ENCODE data around the gene FEN1. TPM values are rescaled to one million over a fixed set of nuclear protein-coding genes. Genes with fewer than 3 reads are reported as not detected.
A peak's percentile ranks its signal among the peaks of the same experiment; 100 is the strongest.

Gene FEN1
- total and polyA plus RNA-seq, 2 experiments from 2014 or later: 13.5 to 39.2 TPM

DNA sequence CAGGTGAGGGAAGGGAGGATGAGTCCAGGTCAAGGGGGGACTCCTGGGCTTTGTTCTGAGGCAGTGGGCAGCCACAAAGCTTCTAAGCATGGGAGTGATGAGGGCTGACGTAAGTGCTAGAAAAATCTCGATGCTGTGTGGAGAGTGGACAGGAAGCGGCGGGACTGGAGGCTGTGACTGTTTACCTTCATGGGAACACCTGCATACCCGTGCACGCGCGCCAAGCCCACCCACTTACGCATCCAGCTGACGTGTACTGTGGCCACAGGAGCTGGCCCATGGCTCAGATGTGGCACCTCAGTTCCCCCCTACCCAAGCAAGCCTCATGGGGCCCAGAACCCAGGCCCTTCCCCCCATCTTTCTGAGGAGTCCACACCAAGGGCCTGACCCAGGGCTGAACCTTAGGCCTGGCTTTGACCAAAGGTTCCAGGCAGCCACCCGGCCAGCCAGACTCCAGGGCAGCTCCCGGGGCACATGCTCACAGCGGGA is 26.3 kb upstream of the FEN1 start:
- no peak overlapping the region for H3K4me3 ChIP-seq
- peaks cover 45% of the 10 kb centered on the region for H3K4me1 ChIP-seq (ENCODE audit: low read depth)
- H3K36me3 ChIP-seq: no peaks in the 10 kb centered on the region
- TF ChIP-seq, protein P1, sequence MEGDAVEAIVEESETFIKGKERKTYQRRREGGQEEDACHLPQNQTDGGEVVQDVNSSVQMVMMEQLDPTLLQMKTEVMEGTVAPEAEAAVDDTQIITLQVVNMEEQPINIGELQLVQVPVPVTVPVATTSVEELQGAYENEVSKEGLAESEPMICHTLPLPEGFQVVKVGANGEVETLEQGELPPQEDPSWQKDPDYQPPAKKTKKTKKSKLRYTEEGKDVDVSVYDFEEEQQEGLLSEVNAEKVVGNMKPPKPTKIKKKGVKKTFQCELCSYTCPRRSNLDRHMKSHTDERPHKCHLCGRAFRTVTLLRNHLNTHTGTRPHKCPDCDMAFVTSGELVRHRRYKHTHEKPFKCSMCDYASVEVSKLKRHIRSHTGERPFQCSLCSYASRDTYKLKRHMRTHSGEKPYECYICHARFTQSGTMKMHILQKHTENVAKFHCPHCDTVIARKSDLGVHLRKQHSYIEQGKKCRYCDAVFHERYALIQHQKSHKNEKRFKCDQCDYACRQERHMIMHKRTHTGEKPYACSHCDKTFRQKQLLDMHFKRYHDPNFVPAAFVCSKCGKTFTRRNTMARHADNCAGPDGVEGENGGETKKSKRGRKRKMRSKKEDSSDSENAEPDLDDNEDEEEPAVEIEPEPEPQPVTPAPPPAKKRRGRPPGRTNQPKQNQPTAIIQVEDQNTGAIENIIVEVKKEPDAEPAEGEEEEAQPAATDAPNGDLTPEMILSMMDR (IDR thresholded peaks at IDR 0.05; ENCODE audit: low read depth, low read length): no peak
- DNase-seq (ENCODE audit: low read depth in 1 of 2, low spot score in 1 of 2): no peak
- H3K9me3 ChIP-seq (ENCODE audit: low read depth): no peaks in the 10 kb centered on the region
- H3K27ac ChIP-seq: peak overlapping the region; percentile 52
- no peaks in the 10 kb centered on the region for H3K27me3 ChIP-seq

DNA sequence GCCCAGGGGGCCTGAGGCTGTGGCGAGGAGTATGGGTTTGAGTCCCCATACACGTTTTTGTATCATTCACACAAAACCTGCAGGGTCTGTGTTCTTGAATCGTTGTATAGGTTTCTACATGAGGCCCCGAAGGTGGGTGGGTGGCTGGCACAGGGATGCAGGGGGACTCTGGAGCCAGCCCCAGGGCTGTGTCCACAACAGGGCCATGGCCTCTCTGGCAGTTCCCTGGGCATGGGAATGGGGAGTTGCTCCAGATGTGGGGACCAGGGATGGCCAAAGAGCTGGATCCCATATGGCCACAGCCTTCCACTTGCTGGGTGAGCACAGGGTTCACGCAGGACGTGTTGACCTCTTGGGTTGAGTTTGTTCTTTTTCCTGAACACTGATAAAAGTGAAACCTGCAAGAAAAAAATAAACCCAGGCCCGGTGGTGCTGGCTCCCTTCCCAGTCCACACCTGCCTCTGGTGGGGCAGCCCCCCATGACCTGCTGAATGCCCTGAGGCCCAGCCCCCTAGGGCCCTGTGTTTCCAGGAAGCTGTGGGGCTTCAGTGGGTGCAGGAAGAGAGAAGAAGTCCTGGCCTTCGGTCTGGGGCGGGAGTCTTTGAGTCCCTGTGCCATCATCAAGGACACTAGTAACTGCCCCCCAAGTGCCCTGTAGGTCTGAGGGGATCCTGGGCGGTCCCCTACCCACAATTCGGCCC is 24.2 kb upstream of the FEN1 start:
- TF ChIP-seq, protein P1 (IDR thresholded peaks at IDR 0.05; ENCODE audit: low read depth, low read length): no peak
- H3K4me3 ChIP-seq: no peak overlapping the region
- no peaks in the 10 kb centered on the region for H3K27me3 ChIP-seq
- H3K36me3 ChIP-seq: no peaks in the 10 kb centered on the region
- peak overlapping the region; percentile 94 for H3K27ac ChIP-seq
- no peaks in the 10 kb centered on the region for H3K9me3 ChIP-seq (ENCODE audit: low read depth)
- peaks cover 50% of the 10 kb centered on the region for H3K4me1 ChIP-seq (ENCODE audit: low read depth)
- DNase-seq (ENCODE audit: low read depth in 1 of 2, low spot score in 1 of 2): no peak

DNA sequence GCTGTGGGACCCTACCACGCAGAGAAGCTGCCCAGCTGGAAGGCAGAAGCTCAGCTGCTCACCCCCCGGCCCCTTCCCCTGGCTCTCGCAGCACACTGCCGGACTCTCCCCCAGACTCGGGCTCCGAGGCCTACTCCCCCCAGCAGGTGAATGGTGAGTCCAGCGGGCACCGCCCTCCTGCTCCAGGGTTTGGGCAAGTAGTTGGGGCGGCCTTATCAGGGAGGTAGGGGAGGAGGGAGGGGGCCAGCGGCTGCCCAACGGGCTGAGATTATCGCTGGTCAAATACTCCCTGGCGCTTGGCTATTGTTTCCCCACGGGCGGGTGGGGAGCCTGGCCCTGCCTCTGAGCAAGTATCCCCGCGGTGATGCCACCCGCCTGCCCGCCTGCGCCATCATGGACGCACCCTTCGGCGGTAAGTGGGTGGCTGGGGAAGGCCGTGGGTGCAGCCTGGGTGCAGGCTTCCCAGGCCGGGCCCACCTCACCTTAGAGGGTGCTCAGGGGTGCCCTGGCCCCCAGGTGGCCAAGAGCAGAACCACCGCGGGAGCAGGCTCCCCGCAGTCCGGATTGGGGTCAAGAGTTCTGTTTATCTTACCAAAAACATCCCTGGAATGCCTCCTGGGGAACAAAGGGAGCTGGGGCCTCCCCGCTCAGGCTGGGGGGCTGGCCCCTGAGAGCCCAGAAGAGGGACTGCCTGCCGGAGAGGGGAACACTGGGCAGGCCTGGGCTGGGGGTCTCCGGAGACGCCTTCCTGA is 23.4 kb upstream of the FEN1 start:
- no peak overlapping the region for H3K4me3 ChIP-seq
- TF ChIP-seq, protein P1 (IDR thresholded peaks at IDR 0.05; ENCODE audit: low read depth, low read length): peak; percentile 56
- peak overlapping the region; percentile 94 for H3K27ac ChIP-seq
- no peaks in the 10 kb centered on the region for H3K9me3 ChIP-seq (ENCODE audit: low read depth)
- H3K4me1 ChIP-seq (ENCODE audit: low read depth): peaks cover 55% of the 10 kb centered on the region
- no peaks in the 10 kb centered on the region for H3K27me3 ChIP-seq
- peak; percentile 71 to 76 for DNase-seq (ENCODE audit: low read depth in 1 of 2, low spot score in 1 of 2)
- no peaks in the 10 kb centered on the region for H3K36me3 ChIP-seq

DNA sequence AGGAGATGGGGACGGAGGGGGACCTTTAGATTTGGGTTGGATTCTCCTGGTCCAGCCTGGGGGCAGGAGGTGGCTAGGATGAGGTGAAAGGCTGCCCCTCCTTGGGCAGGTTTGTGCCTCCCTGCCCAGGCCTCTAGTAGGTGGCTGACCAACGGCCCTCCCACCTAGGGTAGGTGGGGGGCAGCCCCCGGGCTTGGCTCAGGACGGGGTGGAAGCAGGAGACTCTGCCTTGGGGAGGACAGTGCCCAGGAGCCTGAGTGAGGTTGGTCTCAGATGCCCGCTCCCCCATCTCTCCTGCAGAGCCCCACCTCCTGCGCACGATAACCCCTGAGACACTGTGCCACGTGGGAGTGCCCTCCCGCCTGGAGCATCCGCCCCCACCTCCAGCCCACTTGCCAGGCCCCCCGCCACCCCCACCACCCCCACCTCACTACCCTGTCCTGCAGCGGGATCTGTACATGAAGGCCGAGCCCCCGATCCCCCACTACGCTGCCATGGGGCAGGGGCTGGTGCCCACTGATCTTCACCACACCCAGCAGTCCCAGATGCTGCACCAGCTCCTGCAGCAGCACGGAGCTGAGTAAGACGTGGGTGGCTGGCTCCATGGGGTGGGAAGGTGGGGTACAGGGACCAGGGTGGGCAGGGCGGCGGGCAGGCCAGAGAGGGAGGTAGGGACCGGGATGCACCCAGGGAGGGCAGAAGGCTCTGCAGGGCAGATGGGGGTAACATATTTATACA is 22.6 kb upstream of the FEN1 start:
- no peak for DNase-seq (ENCODE audit: low read depth in 1 of 2, low spot score in 1 of 2)
- no peaks in the 10 kb centered on the region for H3K36me3 ChIP-seq
- peaks cover 48% of the 10 kb centered on the region for H3K4me1 ChIP-seq (ENCODE audit: low read depth)
- no peaks in the 10 kb centered on the region for H3K9me3 ChIP-seq (ENCODE audit: low read depth)
- no peaks in the 10 kb centered on the region for H3K27me3 ChIP-seq
- peak overlapping the region; percentile 94 for H3K27ac ChIP-seq
- no peak overlapping the region for H3K4me3 ChIP-seq
- TF ChIP-seq, protein P1 (IDR thresholded peaks at IDR 0.05; ENCODE audit: low read depth, low read length): no peak

DNA sequence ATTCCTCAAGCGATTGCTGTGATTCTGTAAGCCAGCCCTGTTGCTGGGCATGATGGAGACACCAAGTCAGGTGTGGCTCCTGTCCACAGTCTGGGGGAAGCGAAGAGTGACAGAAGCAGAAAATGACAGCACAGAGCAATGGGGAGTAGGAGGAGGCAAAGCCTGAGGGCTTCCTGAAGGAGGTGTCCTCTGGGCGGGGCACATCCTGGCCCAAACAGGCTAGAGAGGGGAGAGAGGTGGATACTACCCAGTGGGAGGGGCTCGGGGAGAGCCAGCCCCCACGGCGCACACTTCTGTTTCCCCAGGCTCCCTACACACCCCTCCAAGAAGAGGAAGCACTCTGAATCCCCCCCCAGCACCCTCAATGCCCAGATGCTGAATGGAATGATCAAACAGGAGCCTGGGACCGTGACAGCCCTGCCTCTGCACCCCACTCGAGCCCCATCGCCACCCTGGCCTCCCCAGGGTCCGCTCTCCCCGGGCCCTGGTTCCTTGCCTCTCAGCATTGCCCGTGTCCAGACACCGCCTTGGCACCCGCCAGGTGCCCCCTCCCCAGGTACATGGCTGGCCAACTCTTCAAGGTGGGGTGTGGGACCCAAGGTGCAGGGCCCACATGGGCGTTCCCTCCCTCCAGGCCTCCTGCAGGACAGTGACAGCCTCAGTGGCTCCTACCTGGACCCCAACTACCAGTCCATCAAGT is 21.4 kb upstream of the FEN1 start:
- TF ChIP-seq, protein P1 (IDR thresholded peaks at IDR 0.05; ENCODE audit: low read depth, low read length): no peak
- H3K4me3 ChIP-seq: no peak overlapping the region

More for the DNA sequence above, 21.4 kb upstream of the FEN1 start:
- Histone ChIP-seq H3K9me3 (ENCODE audit: low read depth) (no peaks in the 10 kb centered on the region), H3K36me3 (no peaks in the 10 kb centered on the region), H3K27me3 (no peaks in the 10 kb centered on the region), H3K4me1 (ENCODE audit: low read depth) (peaks cover 48% of the 10 kb centered on the region), H3K27ac (peak overlapping the region; percentile 94)
- DNase-seq (ENCODE audit: low read depth in 1 of 2, low spot score in 1 of 2): no peak

All from cardiac muscle cell (in vitro differentiated cells and primary cell).